NOMO-1 treated with DMSO at 0.1 percent for 48 hours (cell line): ENCODE measurements around the gene ZDHHC13.
A peak's percentile ranks its signal among the peaks of the same experiment; 100 is the strongest.

Experiments
- DNase-seq: peaks from one replicate; lab custom pipeline; 2025; ENCODE audit not compliant: unreplicated experiment; lab: John Stamatoyannopoulos, UW

ZDHHC13 gene

GRCh38 chr11:19164230-19164855 lies 47.4 kb downstream of the ZDHHC13 start:
- DNase-seq = peak; percentile 37

DNA sequence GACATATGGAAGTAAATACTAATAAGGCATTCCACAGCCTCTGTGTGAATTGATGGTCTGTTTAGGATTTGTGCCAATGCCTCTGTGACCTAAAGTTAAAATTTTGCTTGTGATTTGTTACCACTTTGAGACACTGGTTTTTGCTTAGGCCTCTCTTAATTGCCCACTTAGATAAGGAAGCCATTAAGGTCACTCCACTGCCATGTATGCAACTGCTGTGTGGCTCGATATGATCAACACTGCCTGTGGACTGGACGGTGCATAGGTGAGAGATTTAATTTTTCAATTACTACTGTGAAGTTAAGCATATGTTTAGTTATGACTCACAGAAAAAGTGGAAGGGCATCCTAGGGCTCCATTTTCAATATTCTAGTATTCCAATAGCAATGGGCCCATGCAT lies 47.9 kb downstream of the ZDHHC13 start:
- DNase-seq = no peak

DNA sequence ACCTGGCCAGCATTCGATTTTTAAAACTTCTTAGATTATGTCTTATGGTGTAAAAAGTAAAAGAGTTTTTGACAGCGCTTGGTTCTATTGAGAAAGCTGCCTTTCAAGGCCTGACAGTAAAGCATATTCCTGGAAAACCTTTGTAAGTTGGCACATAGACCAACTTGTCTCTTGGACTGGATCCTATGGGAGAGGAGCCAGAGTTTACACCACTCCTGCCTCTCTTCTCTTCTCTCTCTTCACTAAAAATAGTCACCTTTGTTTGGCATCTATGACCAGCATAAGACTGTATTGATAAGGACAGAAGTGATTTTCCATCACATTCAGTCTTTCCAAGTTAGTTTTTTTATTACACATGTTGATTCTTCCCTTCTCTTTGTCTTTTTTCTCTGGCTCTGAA lies 51.1 kb downstream of the ZDHHC13 start:
- DNase-seq = no peak

DNA sequence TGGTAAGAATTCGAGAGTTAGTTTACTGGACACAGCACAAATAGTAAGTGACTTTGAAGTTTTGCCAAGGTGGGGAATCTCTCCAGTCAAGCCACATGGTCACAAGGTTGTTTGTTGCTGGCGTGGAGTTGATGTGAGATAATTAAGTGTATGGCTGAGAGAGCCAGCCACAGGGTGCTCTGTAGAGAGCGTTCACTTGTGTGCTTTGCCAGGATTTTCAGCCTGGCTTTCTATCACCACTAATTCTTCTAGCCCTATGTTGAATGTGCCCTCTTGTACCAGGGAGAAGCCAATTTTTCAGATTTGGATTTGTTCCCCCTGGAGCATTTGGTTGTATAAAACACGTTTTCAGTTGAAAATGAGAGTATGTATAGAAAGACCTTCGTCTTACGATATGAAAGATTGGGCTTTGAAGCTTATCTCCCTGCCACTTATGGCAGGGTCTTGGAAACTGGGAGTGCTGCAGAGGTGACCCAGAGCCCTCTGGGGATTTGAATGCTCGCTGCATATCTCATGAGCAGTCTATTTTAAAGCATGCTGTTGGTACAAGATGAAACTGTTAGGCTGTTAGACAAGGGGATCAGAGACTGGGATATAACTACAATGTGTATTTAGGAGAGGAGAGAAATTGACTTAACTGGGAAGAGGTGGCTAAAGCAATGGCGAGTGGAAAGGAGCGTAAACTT lies 56.2 kb downstream of the ZDHHC13 start:
- DNase-seq = no peak

DNA sequence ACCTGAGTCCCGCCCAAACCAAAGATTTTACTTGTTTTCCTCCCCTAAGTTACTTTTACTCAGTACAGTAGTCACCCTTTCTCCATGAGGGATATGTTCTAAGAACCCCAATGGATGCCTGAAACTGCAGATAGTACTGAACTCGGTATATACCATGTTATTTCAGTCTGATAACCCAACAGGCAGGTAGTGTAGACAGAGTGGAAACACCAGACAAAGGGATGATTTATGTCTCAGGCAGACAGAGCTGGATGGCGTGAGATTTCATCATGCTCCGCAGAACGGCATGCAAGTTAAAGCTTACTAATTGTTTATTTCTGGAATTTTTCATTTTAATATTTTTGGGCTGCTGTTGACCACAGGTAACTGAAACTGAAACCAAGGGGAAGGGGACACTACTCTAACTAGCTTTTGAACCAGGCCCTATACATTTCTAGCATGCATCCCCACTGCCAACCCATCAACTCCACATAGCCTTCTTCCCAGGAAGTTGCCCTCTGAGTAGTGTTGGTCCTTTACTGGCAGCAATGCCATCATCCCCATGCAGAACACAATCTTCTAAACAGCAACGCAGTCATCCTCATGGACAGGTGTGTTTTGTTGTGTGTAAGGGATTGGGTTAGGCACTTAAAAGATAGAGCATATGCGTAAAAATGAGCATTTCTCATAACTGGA lies 57.1 kb downstream of the ZDHHC13 start:
- DNase-seq = no peak

DNA sequence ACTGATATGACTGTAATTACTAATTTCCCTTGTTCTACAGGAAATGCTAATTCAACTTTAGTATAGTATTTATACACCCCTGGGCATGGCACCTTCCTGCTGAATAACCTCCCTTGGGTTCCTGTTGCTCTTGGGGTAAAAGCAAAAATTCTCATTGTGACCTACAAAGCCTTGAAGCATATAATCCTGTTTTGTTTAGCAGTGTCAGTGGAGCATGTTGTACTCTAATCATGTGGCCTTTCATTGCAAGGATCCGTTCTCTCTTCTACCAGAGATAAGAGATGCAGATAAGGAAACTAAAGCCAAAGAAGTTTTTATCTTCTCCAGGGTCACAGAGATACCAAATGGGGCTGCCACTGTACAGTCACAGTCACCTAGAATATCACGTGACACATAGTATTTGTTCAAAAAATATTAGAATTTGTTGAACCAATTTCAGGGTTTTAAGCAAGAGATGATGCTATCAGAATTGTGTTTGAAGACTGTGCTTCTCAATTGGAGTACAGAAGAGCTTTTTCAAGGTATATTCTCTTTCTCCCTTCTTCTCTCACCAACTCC lies 59.7 kb downstream of the ZDHHC13 start:
- no peak for DNase-seq

- no peak for DNase-seq
These were observed 64.7 kb downstream of the ZDHHC13 start for GRCh38 chr11:19181531-19182261.

- no peak for DNase-seq
These were observed 66.7 kb downstream of the ZDHHC13 start for GRCh38 chr11:19183646-19184045.

- no peak for DNase-seq
These were observed 68.1 kb downstream of the ZDHHC13 start for GRCh38 chr11:19185036-19185435.

DNA sequence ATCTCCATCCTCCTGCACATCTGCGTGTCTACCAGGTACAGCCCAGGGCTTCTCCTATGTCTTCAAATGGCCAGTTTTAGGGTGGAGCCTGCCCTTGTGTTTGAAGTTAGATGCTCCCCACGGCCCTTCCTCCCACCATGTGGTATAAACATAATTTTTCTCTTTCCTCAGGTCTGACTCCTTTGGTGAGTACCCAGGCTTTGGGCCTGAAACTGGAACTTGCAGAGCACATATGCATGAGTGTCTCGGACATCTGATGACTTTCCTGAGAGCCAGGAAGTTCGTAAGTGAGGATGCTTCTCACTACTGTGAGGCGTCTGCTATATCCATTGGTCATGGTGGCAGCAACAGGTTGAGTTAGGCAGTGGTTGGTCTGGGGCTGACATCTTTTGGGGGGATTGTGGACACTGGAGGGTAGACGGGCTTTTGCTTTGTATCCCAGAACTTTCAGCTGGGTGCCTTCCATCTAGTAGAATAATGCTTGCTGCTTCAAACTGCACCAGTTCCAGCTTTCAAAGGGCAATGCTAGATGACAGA lies 68.6 kb downstream of the ZDHHC13 start:
- DNase-seq = no peak

- DNase-seq = no peak
These were observed 70.3 kb downstream of the ZDHHC13 start for GRCh38 chr11:19187114-19187832.

DNA sequence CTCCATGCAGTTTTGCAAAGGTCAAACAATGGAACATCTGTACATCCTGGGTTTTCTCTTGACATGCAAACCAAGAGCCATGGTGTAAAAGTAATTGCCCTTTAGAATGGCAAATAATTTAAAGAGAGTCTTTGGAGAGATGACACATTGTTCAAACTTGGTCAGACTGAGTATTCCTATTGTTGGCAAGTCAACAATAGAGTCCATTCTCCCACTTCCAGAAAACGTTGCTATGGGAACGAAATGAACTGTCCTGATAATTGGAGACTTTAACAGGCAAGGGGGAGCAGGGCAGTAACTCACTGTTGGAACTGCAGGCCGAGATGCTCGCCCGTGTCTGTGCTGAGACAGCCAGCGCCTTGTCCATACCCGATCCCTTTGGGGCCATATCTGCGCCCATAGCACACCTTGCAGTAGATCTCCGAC lies 70.9 kb downstream of the ZDHHC13 start:
- no peak for DNase-seq

DNA sequence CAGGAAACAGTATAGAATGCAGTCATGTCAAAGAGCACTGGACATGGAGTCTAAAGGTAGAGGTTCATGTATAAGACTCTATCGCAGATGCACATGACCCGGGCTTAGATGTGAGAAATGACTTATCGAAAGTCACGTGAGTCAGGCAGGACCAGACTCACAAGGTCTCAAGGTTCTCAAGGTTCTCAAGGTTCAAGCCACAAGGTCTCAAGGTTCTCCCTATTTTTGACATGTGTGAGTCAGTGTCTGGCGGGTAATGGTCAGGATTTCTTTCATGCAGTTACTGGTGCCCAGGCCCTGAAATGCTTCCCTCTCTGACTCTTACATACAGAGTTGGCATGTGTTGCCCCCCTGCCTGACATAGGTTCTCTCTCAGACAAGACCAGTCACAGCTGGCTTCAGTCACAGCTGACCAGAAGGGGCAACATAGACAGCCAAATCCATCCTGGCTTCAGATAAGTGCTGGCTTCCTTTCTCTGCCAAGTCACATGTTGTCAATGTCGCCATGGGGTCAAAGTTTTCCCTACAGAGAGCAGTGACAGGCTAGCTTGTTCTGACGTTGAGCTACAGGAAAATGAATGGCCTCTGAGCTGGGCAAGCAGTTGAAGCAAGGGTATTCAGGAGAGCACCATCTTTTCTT lies 74.7 kb downstream of the ZDHHC13 start:
- no peak for DNase-seq

DNA sequence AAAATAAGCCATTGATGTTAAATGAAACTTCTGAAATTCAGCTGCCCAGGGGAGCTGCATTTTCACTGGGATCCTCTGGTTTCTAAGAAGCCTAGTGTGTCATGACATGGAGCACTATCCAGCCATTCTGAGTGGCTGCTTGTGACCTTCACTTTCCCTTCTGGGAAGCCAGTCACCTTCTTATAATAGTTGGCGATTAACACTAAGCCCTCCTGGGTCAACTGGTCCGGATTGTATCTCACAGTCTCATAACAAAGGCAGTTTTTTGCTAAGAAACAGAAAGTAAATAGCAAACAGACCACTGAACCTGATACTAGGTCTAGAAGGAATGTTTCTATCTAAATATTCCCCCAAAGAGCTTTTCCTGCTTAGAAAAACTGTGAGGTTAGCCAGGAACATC lies 76.9 kb downstream of the ZDHHC13 start:
- no peak for DNase-seq

GRCh38 chr11:19194620-19195308 lies 77.8 kb downstream of the ZDHHC13 start:
- no peak for DNase-seq

DNA sequence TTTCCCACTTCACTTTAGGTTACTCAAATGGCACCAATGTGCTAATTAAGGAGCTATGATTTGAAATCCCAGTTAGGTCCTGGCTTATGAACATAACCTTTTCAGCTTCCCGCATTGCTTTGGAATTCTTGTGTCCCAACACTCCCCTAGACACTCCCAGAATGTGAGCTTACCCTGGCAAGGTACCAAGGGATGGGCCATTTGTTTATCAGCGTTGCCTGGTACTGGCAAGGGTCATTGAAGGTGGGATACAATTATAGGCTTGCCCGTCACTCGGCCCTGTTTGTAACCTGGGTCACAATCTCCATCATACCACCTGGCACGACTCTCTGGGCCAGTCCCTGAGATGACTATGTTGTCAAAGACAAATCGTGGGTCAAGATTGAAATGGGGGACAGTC lies 79.5 kb downstream of the ZDHHC13 start:
- DNase-seq = no peak

DNA sequence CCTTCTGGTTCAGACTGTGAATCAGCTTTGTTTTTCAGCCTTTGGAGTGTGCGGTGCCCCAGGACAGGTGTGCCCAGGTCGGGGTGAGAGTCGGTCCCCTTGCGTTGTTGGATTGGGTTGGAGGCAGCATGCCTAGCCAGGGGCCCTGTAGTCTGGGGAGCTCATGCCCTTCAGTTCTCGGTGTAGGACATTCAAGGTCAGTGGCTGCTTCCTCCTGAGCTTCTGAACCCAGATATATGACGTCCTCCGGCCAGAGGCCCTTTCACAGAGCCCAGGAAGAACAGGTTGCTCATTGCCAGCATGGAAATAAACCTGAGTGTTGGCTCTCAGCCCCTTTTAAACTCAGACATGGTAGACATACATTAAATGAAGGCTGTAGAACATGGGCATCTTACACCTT lies 82.1 kb downstream of the ZDHHC13 start:
- DNase-seq = no peak

DNA sequence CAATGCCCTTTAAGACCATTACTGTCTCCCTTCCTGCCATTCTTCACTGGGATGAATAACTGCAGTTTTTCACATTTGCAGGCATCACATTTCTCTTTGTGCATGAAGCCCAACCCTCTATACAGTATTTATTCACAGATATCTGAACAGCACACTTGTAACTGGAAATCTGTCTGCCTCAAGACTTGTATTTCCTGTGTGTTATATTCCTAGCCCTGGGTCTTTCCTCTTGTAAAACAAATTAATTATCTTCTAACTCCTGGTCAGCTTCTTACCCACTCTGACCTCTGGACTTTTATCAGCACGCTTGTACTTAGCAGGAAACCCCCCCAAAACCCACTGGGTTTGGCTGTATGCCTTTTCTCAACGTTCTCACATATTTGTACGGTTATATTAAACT lies 82.8 kb downstream of the ZDHHC13 start:
- DNase-seq = no peak

- DNase-seq = no peak
These were observed 83.6 kb downstream of the ZDHHC13 start for GRCh38 chr11:19200410-19201201.
